ENCODE results near the gene CNPY2. TPM values are rescaled to one million over a fixed set of nuclear protein-coding genes. Genes with fewer than 3 reads are reported as not detected.

CNPY2 gene
- total and polyA plus RNA-seq, 2 of the 13 experiments (the other 11 are each of a cell fraction or from before 2014, with no cell fraction given): 285 to 356 TPM

DNA sequence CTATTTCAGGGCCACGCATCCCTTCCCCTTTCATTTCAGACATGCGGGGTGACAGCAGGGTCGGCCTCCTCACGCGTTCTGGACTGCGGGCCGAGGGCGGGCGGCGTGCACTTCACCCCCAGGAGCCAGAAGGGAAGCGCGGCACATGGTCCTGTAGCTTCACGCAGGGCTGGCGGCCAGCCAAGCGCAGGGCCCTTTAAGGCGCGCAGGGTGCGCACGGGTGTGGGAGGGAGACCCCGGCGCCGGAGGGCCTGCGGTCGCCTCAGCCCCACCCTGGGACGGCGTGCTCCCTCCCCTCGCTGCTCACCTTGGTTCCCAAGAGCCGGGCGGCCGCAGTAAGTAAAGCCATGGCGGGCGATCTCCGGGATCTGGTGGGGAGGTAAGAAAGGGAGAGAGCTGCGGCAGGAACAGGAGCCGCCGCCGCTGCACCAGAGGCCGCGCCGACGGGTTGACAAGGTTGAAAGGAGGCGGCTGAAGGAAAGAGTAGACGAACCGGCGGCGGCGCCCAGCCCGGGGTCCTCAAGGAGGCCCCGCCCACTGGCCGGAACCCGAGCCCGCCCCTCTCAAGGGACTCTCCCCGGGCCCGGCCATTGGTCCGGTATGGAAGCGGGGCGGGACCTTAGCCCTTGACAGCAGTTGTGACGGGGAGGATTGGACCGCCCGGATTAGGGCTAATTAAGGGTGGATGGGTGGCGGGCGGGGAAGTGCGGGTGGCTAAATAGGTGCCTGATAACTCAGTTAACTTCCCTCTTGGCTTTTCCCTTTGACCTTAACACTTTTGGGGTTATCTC, 15.7 kb downstream of the CNPY2 start, which contains the start of gene CS (continued):
- TF ChIP-seq, protein P1, sequence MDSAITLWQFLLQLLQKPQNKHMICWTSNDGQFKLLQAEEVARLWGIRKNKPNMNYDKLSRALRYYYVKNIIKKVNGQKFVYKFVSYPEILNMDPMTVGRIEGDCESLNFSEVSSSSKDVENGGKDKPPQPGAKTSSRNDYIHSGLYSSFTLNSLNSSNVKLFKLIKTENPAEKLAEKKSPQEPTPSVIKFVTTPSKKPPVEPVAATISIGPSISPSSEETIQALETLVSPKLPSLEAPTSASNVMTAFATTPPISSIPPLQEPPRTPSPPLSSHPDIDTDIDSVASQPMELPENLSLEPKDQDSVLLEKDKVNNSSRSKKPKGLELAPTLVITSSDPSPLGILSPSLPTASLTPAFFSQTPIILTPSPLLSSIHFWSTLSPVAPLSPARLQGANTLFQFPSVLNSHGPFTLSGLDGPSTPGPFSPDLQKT (CRISPR knock-in tag; IDR thresholded peaks at IDR 0.05; ENCODE audit: borderline replicate concordance): no peak
- TF ChIP-seq ATF7 (IDR thresholded peaks at IDR 0.05) (no peak), ATF7 (CRISPR knock-in tag; IDR thresholded peaks at IDR 0.05) (no peak), HNF4G (IDR thresholded peaks at IDR 0.05; ENCODE audit: borderline replicate concordance, low read depth, low read length) (no peak), HNF4G (CRISPR knock-in tag; IDR thresholded peaks at IDR 0.05; ENCODE audit: borderline replicate concordance, low read depth) (no peak), ZNF607 (CRISPR knock-in tag; IDR thresholded peaks at IDR 0.05; ENCODE audit: borderline replicate concordance) (no peak), ZNF335 (CRISPR knock-in tag; IDR thresholded peaks at IDR 0.05) (peak; percentile 99), ZNF772 (CRISPR knock-in tag; IDR thresholded peaks at IDR 0.05) (0 out of 2 replicates have a peak, but pooled peaks have one; percentile 37), EED (CRISPR knock-in tag; IDR thresholded peaks at IDR 0.05) (0 out of 2 replicates have a peak, but pooled peaks have one; percentile 41), HNRNPH1 (optimal IDR thresholded peaks at IDR 0.05; ENCODE audit: low read depth, low read length) (no peak), NAIF1 (CRISPR knock-in tag; IDR thresholded peaks at IDR 0.05; ENCODE audit: borderline replicate concordance) (no peak), ZNF143 (CRISPR knock-in tag; IDR thresholded peaks at IDR 0.05) (no peak), LCORL (IDR thresholded peaks at IDR 0.05) (no peak), LCORL (CRISPR knock-in tag; IDR thresholded peaks at IDR 0.05) (0 out of 2 replicates have a peak, but pooled peaks have one; percentile 56), MATR3 (CRISPR knock-in tag; IDR thresholded peaks at IDR 0.05) (no peak), DBP (CRISPR knock-in tag; IDR thresholded peaks at IDR 0.05; ENCODE audit: not compliant biosample characterization) (no peak), KDM5B (CRISPR knock-in tag; IDR thresholded peaks at IDR 0.05; ENCODE audit: borderline replicate concordance) (peak; percentile 90), SMAD1 (CRISPR knock-in tag; IDR thresholded peaks at IDR 0.05; ENCODE audit: borderline replicate concordance, low read depth) (no peak), ZNF510 (CRISPR knock-in tag; IDR thresholded peaks at IDR 0.05; ENCODE audit: low read depth) (no peak; the same call in 1 of the 2 replicates), ZNF746 (CRISPR knock-in tag; IDR thresholded peaks at IDR 0.05) (peak; percentile 49; the same call in 1 of the 2 replicates), KLF15 (CRISPR knock-in tag; IDR thresholded peaks at IDR 0.05; ENCODE audit: borderline replicate concordance) (peak; percentile 16; the same call in 1 of the 2 replicates), ZNF34 (CRISPR knock-in tag; IDR thresholded peaks at IDR 0.05; ENCODE audit: borderline replicate concordance) (peak; percentile 56; the same call in 1 of the 2 replicates), ZNF567 (CRISPR knock-in tag; IDR thresholded peaks at IDR 0.05; ENCODE audit: borderline replicate concordance) (0 out of 2 replicates have a peak, but pooled peaks have one; percentile 67), U2AF2 (IDR thresholded peaks at IDR 0.05; ENCODE audit: low read depth, low read length) (no peak), KLF11 (CRISPR knock-in tag; IDR thresholded peaks at IDR 0.05) (no peak), NPAS2 (CRISPR knock-in tag; IDR thresholded peaks at IDR 0.05; ENCODE audit: borderline replicate concordance) (no peak)
- TF ChIP-seq, protein P2, sequence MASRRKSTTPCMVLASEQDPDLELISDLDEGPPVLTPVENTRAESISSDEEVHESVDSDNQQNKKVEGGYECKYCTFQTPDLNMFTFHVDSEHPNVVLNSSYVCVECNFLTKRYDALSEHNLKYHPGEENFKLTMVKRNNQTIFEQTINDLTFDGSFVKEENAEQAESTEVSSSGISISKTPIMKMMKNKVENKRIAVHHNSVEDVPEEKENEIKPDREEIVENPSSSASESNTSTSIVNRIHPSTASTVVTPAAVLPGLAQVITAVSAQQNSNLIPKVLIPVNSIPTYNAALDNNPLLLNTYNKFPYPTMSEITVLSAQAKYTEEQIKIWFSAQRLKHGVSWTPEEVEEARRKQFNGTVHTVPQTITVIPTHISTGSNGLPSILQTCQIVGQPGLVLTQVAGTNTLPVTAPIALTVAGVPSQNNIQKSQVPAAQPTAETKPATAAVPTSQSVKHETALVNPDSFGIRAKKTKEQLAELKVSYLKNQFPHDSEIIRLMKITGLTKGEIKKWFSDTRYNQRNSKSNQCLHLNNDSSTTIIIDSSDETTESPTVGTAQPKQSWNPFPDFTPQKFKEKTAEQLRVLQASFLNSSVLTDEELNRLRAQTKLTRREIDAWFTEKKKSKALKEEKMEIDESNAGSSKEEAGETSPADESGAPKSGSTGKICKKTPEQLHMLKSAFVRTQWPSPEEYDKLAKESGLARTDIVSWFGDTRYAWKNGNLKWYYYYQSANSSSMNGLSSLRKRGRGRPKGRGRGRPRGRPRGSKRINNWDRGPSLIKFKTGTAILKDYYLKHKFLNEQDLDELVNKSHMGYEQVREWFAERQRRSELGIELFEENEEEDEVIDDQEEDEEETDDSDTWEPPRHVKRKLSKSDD (CRISPR knock-in tag; IDR thresholded peaks at IDR 0.05; ENCODE audit: low read depth): no peak

Measured in HepG2 (cell line).